ENCODE data around the gene CLSTN1.
"Not testable (repeated sequence)": the region's sequence is repeated elsewhere in the genome, so short reads cannot be mapped to it uniquely, and the experiment has no call there.

CLSTN1 gene

GRCh38 chr1:9760824-9761223 is 62.9 kb downstream of the CLSTN1 start:
- DNase-seq = no peak

DNA sequence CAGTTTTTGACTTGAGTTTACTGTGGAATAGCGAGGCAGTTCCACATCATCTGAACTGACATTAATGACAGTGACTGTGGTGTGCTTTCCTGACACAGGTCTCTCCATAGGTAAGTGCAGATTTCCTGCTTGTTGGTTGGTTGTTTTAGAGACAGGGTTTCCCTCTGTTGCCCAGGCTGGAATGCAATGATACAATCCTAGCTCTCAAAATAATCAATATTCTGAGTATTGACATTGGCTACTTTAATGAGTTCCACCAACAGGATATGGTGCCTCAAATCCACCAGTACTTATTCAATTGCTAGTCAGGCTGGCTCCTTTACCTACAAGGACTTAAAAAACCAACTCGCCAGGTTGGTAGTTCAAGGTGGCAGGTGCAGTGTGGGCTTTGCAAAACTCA is 63.8 kb downstream of the CLSTN1 start:
- no peak for DNase-seq

- DNase-seq = no peak
Measured at GRCh38 chr1:9758559-9759121, 65.1 kb downstream of the CLSTN1 start.

DNA sequence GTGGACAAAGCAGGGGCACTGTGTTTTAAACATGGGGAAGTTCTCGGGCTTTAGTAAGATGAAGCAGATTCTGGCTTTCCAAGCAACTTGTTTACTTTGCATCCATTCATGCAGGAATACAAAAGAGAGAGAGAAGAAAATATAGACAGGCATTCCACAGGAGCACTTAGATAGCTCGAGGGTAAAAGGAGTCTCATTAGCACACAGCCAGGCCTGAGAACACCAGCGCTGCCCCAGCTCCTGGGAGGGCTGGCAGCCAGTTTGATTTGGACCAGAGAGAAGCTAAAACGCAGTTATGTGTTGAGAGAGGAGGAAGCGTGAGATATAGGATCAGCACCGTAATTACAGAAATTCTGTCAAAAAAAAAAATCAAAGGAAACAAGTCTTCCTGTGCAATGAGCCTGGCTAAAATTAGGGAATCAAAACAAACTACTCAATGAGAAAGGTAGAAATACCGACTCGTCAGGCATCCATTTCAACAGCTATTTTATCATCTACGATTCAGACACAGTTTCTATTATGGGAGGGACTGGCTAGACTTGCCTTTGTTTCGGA is 68.2 kb downstream of the CLSTN1 start:
- DNase-seq = no peak

DNA sequence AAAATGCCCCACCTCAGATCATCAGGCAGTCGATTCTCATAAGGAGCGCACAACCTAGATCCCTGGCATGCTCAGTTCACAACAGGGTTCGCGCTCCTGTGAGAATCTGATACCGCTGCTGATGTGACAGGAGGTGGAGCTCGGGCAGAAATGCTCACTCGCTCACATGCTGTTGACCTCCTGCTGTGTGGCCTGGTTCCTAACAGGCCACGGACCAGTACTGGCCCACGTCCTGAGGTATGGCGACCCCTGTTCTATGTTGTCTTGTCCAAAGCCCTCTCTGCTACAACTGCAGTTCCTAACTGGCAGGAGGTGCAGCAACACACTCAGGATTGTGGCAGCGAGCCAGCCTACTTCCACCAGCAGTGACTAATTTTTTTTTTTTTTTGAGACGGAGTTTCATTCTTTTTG is 70.6 kb downstream of the CLSTN1 start:
- DNase-seq = no peak

- DNase-seq = no peak
Measured at GRCh38 chr1:9751971-9752370, 71.8 kb downstream of the CLSTN1 start.

DNA sequence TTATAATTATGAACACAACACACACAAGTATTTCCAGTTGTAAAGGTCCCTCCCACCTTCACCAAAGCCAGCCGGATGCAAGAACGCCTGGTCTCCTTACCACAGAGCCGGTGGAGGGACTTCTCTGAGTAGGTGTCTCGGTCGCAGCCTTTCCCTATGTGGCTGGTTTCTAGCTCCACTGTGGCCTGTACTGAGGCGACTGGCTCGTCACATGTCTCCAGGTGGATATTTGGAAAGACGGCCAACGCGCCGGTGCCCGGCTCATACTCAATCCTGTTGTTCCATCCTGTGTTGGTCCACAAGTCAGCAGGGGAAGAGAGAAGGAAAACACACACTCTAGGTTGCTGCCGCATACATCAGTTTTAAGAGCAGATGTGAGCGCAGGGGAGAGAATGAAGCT is 74.4 kb downstream of the CLSTN1 start:
- DNase-seq = no peak

GRCh38 chr1:9748391-9748790 is 75.4 kb downstream of the CLSTN1 start:
- not testable (repeated sequence) for DNase-seq

GRCh38 chr1:9746651-9747050 is 77.1 kb downstream of the CLSTN1 start:
- DNase-seq = no peak

- no peak for DNase-seq
Measured at GRCh38 chr1:9746211-9746610, 77.6 kb downstream of the CLSTN1 start.

DNA sequence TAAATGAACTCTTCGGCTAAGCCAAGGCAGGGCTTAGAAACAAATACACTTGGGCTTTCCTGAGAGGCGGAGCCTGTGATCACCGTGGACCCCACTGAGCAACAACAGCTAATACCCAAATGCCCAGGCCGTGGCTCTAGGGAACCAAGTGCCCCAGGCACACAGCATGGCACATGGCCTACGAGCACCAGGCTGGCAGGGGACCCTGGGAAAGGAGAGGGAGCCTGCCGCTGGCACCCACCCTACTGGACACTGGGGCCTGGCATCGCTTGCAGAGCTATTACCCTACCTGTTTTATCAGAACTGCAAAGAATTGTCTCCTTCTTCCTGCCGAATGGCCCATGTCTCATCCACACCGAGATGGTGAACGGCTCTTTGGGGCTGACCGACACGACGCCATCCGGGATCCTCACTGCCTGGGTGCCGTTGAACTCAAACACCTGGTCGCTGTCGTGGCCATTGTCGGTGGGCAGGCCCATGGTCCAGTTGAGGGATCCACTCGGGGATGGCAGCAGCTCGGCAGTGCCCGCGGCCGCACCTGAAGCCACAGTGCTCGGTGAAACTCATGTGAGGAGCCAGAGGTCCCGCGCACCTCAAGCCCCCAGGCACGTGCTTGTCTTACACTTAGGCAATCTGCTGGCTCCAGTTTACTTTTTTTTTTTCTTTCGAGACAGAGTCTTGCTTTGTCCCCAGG is 79.5 kb downstream of the CLSTN1 start:
- no peak for DNase-seq

DNA sequence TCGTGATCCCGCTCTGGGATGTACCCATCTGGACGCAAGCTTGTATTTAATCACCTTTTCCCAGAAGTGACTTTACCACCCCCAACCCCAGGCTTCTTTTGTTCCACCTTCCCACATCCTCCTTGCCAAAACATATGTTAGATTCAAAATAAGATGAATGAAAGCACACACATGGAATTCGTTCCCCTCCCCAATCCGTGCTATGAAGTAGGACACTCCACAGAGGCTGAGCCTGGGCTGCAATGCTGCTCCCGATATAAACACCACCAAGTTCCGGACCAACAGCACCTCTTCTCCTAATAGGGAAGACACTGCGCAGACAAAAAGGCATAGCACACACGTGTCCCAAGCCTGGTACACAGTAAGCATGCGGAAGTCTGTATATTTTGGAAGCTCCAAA is 86.1 kb downstream of the CLSTN1 start:
- DNase-seq = no peak

DNA sequence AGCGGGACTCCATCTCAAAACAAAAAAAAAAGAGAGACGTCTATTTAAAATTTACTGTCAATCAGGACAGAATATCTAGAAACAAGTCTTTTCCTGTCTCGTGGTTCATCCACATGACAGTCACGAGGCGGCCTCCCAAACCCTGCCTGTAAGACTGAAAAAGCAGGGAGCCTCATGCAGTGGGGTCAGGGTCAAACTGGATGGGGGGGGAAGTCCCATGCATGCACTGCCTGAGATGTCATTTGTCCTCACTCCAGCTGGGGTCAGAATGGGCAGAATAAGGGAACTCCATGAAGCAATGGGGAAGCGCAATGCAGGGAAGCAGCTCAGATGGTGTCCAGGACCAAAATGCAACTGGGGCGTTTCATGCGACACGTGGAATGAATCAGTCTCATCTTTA is 86.7 kb downstream of the CLSTN1 start:
- DNase-seq = no peak

DNA sequence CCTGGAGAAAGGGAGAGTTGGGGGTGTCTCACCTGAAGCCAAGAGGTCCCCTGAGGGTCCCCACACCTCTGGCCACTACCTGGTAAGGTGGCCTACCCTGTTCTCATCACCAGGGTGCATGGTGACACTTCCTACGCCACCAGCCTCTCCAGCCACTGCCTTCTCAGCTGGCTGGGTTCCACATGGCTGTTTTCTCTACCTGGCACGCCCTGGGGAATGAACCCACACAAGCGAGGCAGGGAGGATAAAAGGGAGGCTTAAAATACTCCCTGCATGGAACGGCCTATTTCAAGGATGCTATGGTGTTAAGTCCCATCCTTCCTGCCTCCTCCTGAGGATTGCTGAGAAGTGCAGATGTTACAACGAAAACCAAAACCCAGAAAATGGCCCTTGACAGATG is 87.5 kb downstream of the CLSTN1 start:
- no peak for DNase-seq

DNA sequence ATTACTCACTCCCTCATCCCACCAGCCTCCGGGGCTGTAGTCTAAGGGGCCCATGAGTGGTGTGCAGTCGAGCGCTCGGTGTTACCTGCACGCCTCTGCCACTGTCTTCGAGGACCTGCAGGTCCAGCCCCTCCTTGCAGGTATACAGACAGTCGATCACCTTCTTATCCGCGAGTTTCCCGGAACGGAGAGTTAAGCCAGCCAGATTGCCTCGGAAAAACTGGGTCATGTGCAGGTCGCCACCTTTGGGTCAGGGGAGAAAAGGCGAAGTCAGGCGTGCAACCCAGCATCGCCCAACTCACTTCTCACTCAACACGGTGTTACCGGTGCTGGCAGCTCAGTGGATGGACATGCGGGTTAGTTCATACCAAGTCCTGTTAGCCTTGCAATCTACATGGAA is 88.0 kb downstream of the CLSTN1 start:
- DNase-seq = no peak

- DNase-seq = no peak
Measured at GRCh38 chr1:9733160-9733789, 90.5 kb downstream of the CLSTN1 start.

- DNase-seq = no peak
Measured at GRCh38 chr1:9732123-9732971, 91.4 kb downstream of the CLSTN1 start.

DNA sequence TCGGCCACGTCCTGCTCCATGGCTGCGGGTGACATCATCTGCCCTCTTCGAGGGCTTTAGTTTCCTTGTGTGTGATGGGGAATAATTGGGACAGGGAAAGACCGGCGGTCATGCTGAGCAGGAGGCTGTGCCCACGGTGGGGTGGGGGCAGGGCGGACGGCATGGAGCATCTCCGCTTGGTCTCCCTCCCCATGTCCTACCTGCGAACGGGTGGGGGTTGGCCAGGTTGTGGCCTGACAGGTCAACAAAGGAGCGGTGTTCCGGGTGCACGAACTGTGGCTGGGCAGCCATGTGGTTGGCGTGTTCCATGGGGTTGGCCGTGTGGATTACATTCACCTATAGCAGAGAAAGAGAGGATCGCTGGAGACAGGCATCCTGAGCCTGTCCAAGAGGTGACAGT is 92.2 kb downstream of the CLSTN1 start:
- DNase-seq = no peak

DNA sequence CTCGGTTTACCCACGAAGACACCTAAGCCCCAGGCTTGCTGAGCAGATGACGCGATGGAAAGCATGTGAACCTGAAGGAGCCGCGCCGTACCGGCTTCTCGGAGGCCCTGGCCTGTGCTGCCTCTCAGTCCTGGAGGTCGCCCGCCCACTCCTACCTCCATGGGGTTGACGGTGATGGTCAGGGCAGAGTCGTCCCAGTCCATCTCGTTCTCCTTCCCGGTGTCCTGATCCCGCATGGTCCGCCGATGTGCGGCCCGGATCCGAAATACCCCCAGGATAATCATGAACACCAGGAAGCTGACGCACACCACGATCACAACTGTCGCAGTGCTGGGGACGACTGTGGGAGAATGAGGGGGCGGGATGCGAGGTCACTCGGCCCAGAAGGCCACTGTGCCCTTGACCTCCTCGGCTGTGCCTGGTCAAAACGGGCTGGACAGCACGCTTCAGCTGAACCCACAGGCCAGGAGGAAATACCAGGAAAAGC is 92.7 kb downstream of the CLSTN1 start:
- no peak for DNase-seq

DNA sequence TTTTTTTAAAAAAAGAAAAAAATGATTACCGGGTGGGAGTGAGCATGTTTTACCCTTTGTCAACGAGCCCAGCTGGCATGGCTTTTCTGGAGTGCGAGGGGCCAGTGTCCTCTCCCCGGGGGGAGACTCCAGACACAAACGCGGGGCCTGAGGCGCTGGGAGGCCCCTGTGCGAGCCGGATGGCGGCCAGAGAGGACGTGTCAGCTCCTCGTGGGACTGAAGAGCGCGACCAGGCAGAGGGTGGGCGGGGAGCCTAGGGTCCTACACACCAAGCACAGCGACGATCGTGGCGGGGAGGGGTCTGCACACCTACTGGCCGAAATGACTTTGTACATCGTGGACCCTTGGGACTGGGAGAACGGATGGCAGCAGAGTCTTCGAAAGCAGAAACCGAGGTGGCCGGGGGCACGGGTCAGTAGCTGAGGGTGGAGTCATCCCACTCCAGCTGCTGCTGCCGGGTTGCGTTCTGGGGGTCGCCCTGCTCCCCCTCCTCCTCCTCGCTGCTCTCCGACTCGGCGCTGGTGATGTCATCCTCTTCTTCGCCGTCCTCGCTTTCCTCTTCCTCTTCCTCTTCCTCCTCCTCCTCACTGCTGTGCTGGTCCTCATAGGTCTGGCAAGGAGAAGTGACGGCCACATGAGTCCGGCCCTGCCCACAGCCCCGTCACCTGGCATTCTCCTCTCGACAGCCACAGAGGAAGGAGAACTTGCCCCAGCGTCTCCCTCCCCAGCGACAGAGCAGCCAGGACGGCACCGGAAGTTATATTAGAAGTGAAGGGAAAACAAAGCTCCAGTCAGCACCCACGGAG is 93.5 kb downstream of the CLSTN1 start:
- no peak for DNase-seq

- DNase-seq = no peak
Measured at GRCh38 chr1:9729523-9729922, 94.2 kb downstream of the CLSTN1 start.
